ENCODE measurements around the gene ATP8B1.

ATP8B1 gene

DNA sequence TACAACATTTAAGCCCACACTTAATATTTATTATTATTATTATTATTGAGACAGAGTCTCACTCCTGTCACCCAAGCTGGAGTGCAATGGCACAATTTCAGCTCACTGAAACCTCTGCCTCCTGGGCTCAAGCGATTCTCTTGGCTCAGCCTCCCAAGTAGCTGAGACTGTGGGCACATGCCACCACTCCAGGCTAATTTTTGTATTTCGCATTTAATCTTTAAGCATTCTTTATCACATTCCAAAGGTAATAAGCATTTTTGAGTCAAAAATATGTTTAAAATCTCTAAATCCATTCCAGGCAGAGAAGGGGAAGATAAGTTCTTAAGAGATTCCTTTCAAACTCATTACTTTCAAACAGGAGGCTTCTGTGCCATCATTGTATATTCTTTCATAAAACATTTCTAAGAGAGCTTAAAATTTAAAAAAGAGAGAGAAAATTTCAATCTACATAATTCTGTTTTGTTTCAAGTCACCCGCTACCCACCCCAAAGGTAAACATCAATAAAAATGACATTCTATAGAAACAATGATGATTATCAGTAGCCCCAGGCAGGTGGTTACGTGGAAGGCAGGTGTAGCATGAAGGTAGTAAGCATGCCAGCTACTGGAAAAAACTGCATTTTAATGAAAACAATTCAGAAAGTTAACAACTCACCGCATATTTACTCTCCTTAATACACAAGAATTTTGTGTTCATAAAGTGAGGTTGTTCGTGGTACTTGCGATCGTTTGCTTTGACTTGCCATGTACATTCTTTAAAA lies 97.1 kb downstream of the ATP8B1 start:
- H3K14ac ChIP-seq (ENCODE audit: low read length), result no peak overlapping the region
- no peak overlapping the region for H3K27ac ChIP-seq (ENCODE audit: low read depth, low read length)
- no peak overlapping the region for H4K8ac ChIP-seq (ENCODE audit: low read depth, low read length)
- no peaks in the 10 kb centered on the region for H3K79me2 ChIP-seq (ENCODE audit: control insufficient read depth, insufficient read depth, low read length, poor library complexity)
- no peaks in the 10 kb centered on the region for H3K79me1 ChIP-seq (ENCODE audit: low read length)
- H2BK5ac ChIP-seq (ENCODE audit: low read depth, low read length, poor library complexity), result no peak overlapping the region
- DNase-seq, result peak; percentile 68 to 92
- H3K36me3 ChIP-seq (ENCODE audit: control insufficient read depth in 1 of 2, insufficient read depth in 2 of 2, low read length in 2 of 2), result no peaks in the 10 kb centered on the region
- H3K18ac ChIP-seq (ENCODE audit: low read length), result no peak overlapping the region
- no peak overlapping the region for H2AK5ac ChIP-seq (ENCODE audit: low read length)
- no peak overlapping the region for H3K23ac ChIP-seq (ENCODE audit: low read length)
- H3K9me3 ChIP-seq (ENCODE audit: insufficient read depth, low read depth, low read length), result no peaks in the 10 kb centered on the region
- no peak overlapping the region for H2AFZ ChIP-seq (ENCODE audit: insufficient read depth, low read length, poor library complexity)
- H3K27me3 ChIP-seq (ENCODE audit: insufficient read depth, low read length), result no peaks in the 10 kb centered on the region
- H3K4me3 ChIP-seq (ENCODE audit: low read depth, low read length), result no peak overlapping the region
- H3K4ac ChIP-seq (ENCODE audit: low read depth, low read length), result no peak overlapping the region
- H3K9ac ChIP-seq (ENCODE audit: low read length), result no peak overlapping the region
- H2BK120ac ChIP-seq (ENCODE audit: insufficient read depth, low read length, poor library complexity), result no peak overlapping the region
- H4K91ac ChIP-seq (ENCODE audit: low read depth, low read length), result no peak overlapping the region
- H3K4me2 ChIP-seq (ENCODE audit: low read length), result no peak overlapping the region
- no CpG with 5 or more reads among the region's 8 CpGs for WGBS (ENCODE audit: extremely low coverage, insufficient coverage, insufficient read length)
- peaks cover 3% of the 10 kb centered on the region in 2 experiments for H3K4me1 ChIP-seq (ENCODE audit: control insufficient read depth in 1 of 2, insufficient read depth in 2 of 2, low read length in 2 of 2)
- H2BK12ac ChIP-seq (ENCODE audit: low read length), result no peak overlapping the region
- no peak overlapping the region for H4K12ac ChIP-seq (ENCODE audit: low read depth, low read length)

DNA sequence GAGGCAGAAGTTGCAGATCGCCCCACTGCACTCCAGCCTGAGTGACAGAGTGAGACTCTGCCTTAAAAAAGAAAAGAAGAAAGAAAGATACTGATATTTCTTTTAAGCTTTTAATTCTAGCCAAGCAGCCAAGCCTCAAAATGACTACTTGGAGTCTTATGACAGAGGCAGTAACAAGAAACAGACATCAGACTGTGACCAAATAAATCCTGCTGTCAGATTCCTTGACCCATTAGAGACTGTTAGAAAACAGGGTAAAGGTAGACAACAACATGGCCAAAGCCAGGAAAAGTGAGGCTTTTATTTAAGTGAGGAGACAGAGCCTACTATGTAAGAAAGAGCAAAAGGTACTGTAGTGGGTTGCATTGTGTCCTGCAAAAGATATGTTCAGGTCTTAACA lies 98.1 kb downstream of the ATP8B1 start:
- Histone ChIP-seq H3K36me3 (ENCODE audit: control insufficient read depth in 1 of 2, insufficient read depth in 2 of 2, low read length in 2 of 2) (no peaks in the 10 kb centered on the region), H2BK5ac (ENCODE audit: low read depth, low read length, poor library complexity) (no peak overlapping the region), H3K14ac (ENCODE audit: low read length) (no peak overlapping the region), H3K4me2 (ENCODE audit: low read length) (no peak overlapping the region), H3K23ac (ENCODE audit: low read length) (no peak overlapping the region), H2BK120ac (ENCODE audit: insufficient read depth, low read length, poor library complexity) (no peak overlapping the region), H3K79me2 (ENCODE audit: control insufficient read depth, insufficient read depth, low read length, poor library complexity) (no peaks in the 10 kb centered on the region), H2AK5ac (ENCODE audit: low read length) (no peak overlapping the region), H4K12ac (ENCODE audit: low read depth, low read length) (no peak overlapping the region), H3K27ac (ENCODE audit: low read depth, low read length) (no peak overlapping the region), H3K27me3 (ENCODE audit: insufficient read depth, low read length) (no peaks in the 10 kb centered on the region), H3K18ac (ENCODE audit: low read length) (no peak overlapping the region), H2AFZ (ENCODE audit: insufficient read depth, low read length, poor library complexity) (no peak overlapping the region), H4K8ac (ENCODE audit: low read depth, low read length) (no peak overlapping the region), H3K9me3 (ENCODE audit: insufficient read depth, low read depth, low read length) (no peaks in the 10 kb centered on the region), H3K79me1 (ENCODE audit: low read length) (no peaks in the 10 kb centered on the region), H4K91ac (ENCODE audit: low read depth, low read length) (no peak overlapping the region), H2BK12ac (ENCODE audit: low read length) (no peak overlapping the region), H3K4ac (ENCODE audit: low read depth, low read length) (no peak overlapping the region), H3K9ac (ENCODE audit: low read length) (no peak overlapping the region), H3K4me1 (ENCODE audit: control insufficient read depth in 1 of 2, insufficient read depth in 2 of 2, low read length in 2 of 2) (peaks cover 3% of the 10 kb centered on the region in 2 experiments), H3K4me3 (ENCODE audit: low read depth, low read length) (no peak overlapping the region)
- WGBS (ENCODE audit: extremely low coverage, insufficient coverage, insufficient read length), result no CpG with 5 or more reads among the region's 1 CpG
- DNase-seq, result no peak

DNA sequence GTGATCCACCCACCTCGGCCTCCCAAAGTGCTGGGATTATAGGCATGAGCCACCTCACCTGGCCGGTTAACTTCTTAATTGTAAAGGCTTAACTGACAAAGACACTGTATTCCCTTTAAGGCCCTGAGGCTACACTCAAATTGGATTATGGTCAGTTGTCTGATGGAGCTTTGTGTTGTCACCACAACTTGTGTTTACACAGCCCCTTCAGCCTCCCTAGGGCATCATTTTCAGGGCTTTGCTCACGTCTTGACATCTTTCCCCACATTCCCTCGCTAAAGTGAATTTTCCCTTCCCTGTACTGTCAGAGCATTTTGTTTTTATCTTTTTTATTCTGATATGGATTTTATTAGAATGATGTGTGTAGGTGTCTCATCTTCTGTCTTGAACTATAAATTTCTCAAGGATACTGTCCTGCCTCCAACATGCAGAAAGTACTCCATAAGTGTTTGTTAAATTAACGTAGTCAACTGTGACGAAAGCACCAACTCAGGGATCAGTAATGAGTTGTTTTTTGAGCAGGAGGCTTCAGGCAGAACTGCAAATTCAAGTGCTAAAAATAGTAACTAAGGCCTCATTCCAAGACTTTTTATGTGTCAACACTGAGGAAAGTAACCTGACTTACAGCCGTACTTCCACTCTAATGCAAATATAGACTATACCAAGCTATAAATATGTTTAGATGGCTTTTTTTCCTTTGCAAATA lies 104.4 kb downstream of the ATP8B1 start:
- no peaks in the 10 kb centered on the region for H3K36me3 ChIP-seq (ENCODE audit: control insufficient read depth in 1 of 2, insufficient read depth in 2 of 2, low read length in 2 of 2)
- H3K4me1 ChIP-seq (ENCODE audit: control insufficient read depth in 1 of 2, insufficient read depth in 2 of 2, low read length in 2 of 2), result peaks cover 9 to 13% of the 10 kb centered on the region in 2 experiments
- WGBS (ENCODE audit: extremely low coverage, insufficient coverage, insufficient read length), result no CpG with 5 or more reads among the region's 7 CpGs
- no peak overlapping the region for H2AFZ ChIP-seq (ENCODE audit: insufficient read depth, low read length, poor library complexity)
- H3K4ac ChIP-seq (ENCODE audit: low read depth, low read length), result no peak overlapping the region
- H2BK120ac ChIP-seq (ENCODE audit: insufficient read depth, low read length, poor library complexity), result no peak overlapping the region
- H3K9ac ChIP-seq (ENCODE audit: low read length), result no peak overlapping the region
- H3K4me2 ChIP-seq (ENCODE audit: low read length), result peak overlapping the region; percentile 15
- peak overlapping the region; percentile 27 for H3K27ac ChIP-seq (ENCODE audit: low read depth, low read length)
- H2BK5ac ChIP-seq (ENCODE audit: low read depth, low read length, poor library complexity), result no peak overlapping the region
- no peak overlapping the region for H4K12ac ChIP-seq (ENCODE audit: low read depth, low read length)
- H4K8ac ChIP-seq (ENCODE audit: low read depth, low read length), result no peak overlapping the region
- H2BK12ac ChIP-seq (ENCODE audit: low read length), result no peak overlapping the region
- H3K79me2 ChIP-seq (ENCODE audit: control insufficient read depth, insufficient read depth, low read length, poor library complexity), result peaks cover 1% of the 10 kb centered on the region
- no peak overlapping the region for H3K18ac ChIP-seq (ENCODE audit: low read length)
- H3K23ac ChIP-seq (ENCODE audit: low read length), result no peak overlapping the region
- H3K79me1 ChIP-seq (ENCODE audit: low read length), result peaks cover 2% of the 10 kb centered on the region
- H3K9me3 ChIP-seq (ENCODE audit: insufficient read depth, low read depth, low read length), result no peaks in the 10 kb centered on the region
- H3K14ac ChIP-seq (ENCODE audit: low read length), result no peak overlapping the region
- no peak overlapping the region for H2AK5ac ChIP-seq (ENCODE audit: low read length)
- no peak overlapping the region for H3K4me3 ChIP-seq (ENCODE audit: low read depth, low read length)
- DNase-seq, result peak; percentile 26 to 45
- no peak overlapping the region for H4K91ac ChIP-seq (ENCODE audit: low read depth, low read length)
- H3K27me3 ChIP-seq (ENCODE audit: insufficient read depth, low read length), result no peaks in the 10 kb centered on the region

DNA sequence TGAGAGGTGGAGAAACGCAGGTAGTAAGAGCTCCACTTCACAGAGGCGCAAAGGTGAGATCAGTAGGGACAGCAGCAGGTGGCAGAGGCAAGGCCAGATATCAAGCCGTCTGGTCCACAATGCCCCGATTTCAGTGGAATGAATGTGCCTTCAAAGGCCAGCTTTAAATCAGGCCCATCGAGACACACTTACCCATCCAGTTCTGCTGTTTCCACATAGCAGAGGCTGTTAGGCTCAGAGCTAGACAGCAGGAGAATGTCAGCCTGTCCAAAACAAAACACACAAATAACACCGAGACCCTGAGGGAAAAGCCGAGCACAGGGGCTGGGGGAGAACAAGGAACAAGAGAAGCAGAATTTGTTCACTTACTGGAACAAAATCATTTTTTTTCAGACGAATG lies 105.7 kb downstream of the ATP8B1 start:
- H3K4ac ChIP-seq (ENCODE audit: low read depth, low read length), result no peak overlapping the region
- no peak overlapping the region for H3K4me3 ChIP-seq (ENCODE audit: low read depth, low read length)
- H3K4me1 ChIP-seq (ENCODE audit: control insufficient read depth in 1 of 2, insufficient read depth in 2 of 2, low read length in 2 of 2), result peaks cover 9 to 14% of the 10 kb centered on the region in 2 experiments
- no peak for DNase-seq
- no peak overlapping the region for H4K12ac ChIP-seq (ENCODE audit: low read depth, low read length)
- H3K9ac ChIP-seq (ENCODE audit: low read length), result no peak overlapping the region
- no peak overlapping the region for H3K14ac ChIP-seq (ENCODE audit: low read length)
- no peak overlapping the region for H2BK12ac ChIP-seq (ENCODE audit: low read length)
- peaks cover 1% of the 10 kb centered on the region for H3K79me2 ChIP-seq (ENCODE audit: control insufficient read depth, insufficient read depth, low read length, poor library complexity)
- no peaks in the 10 kb centered on the region for H3K27me3 ChIP-seq (ENCODE audit: insufficient read depth, low read length)
- no peaks in the 10 kb centered on the region for H3K36me3 ChIP-seq (ENCODE audit: control insufficient read depth in 1 of 2, insufficient read depth in 2 of 2, low read length in 2 of 2)
- H2BK5ac ChIP-seq (ENCODE audit: low read depth, low read length, poor library complexity), result no peak overlapping the region
- no peak overlapping the region for H2AFZ ChIP-seq (ENCODE audit: insufficient read depth, low read length, poor library complexity)
- WGBS (ENCODE audit: extremely low coverage, insufficient coverage, insufficient read length), result no CpG with 5 or more reads among the region's 8 CpGs
- peaks cover 2% of the 10 kb centered on the region for H3K79me1 ChIP-seq (ENCODE audit: low read length)
- H3K9me3 ChIP-seq (ENCODE audit: insufficient read depth, low read depth, low read length), result no peaks in the 10 kb centered on the region
- H4K91ac ChIP-seq (ENCODE audit: low read depth, low read length), result no peak overlapping the region
- H2AK5ac ChIP-seq (ENCODE audit: low read length), result no peak overlapping the region
- peak overlapping the region; percentile 41 for H3K4me2 ChIP-seq (ENCODE audit: low read length)
- no peak overlapping the region for H3K18ac ChIP-seq (ENCODE audit: low read length)
- no peak overlapping the region for H2BK120ac ChIP-seq (ENCODE audit: insufficient read depth, low read length, poor library complexity)
- H3K23ac ChIP-seq (ENCODE audit: low read length), result peak overlapping the region; percentile 48
- H4K8ac ChIP-seq (ENCODE audit: low read depth, low read length), result peak overlapping the region; percentile 33
- H3K27ac ChIP-seq (ENCODE audit: low read depth, low read length), result peak overlapping the region; percentile 20
